HEK293 (cell line): ENCODE results near the gene HMGA1.

Experiments
- CTCF ChIA-PET: fragments of 350-600 bp; formaldehyde crosslinking; extraction: SDS; loops from one replicate; lab custom pipeline; 2021; ENCODE audit warnings: antibody characterized with exemption; lab: Yijun Ruan, JAX
- POLR2A ChIA-PET: fragments of 300-600 bp; formaldehyde crosslinking; extraction: SDS; loops from one replicate; lab custom pipeline; 2020; ENCODE audit warnings: antibody characterized with exemption, inconsistent platforms; lab: Yijun Ruan, JAX
- H3K27ac ChIP-seq: fragments of 200-500 bp; sonication (Bioruptor generic); 2 replicates; pipeline ENCODE4 v1.5.1; 2014; ENCODE audit warnings: low read depth, low read length, control low read depth, inconsistent platforms; ENCODE audit errors: extremely low read depth
- H3K36me3 ChIP-seq, 2 experiments: fragments of 200-500 bp in 1 of 2; sonication (Bioruptor generic) in 1 of 2; 1 replicate in 1 of 2; 2 replicates in 1 of 2; pipeline ENCODE4 v1.5.1; 2014 to 2017; ENCODE audit warnings: inconsistent platforms in 2 of 2, low read length in 2 of 2; ENCODE audit not compliant: control insufficient read depth in 2 of 2, insufficient read depth in 1 of 2
- H3K4me1 ChIP-seq: fragments of 200-500 bp; sonication (Bioruptor generic); 2 replicates; pipeline ENCODE4 v1.5.1; 2014; ENCODE audit warnings: mild to moderate bottlenecking, low read length, inconsistent platforms; ENCODE audit not compliant: control insufficient read depth, insufficient read depth
- H3K4me3 ChIP-seq: 2 replicates; pipeline ENCODE4 v1.5.1; 2011; ENCODE audit warnings: low read depth, mild to moderate bottlenecking, control low read depth, low read length, moderate library complexity
- H3K9me3 ChIP-seq: fragments of 200-500 bp; sonication (Bioruptor generic); 2 replicates; pipeline ENCODE4 v1.5.1; 2014; ENCODE audit warnings: low read depth, low read length, inconsistent platforms; ENCODE audit not compliant: control insufficient read depth, insufficient read depth
- BCL11B ChIP-seq: fragments of 450-650 bp; formaldehyde crosslinking; IDR thresholded peaks from 2 replicates; pipeline ENCODE4 v1.5.1; 2016; ENCODE audit warnings: low read depth, missing biosample characterization, missing genetic modification characterization
- HOXA7 ChIP-seq: sonication (generic); formaldehyde crosslinking; IDR thresholded peaks from 2 replicates; pipeline ENCODE4 v1.8.1; 2022; ENCODE audit warnings: missing genetic modification reagents, borderline replicate concordance
- KLF16 ChIP-seq: fragments of 450-650 bp; formaldehyde crosslinking; IDR thresholded peaks from 2 replicates; pipeline ENCODE4 v1.5.1; 2017; ENCODE audit warnings: missing biosample characterization, missing genetic modification characterization
- KLF17 ChIP-seq: fragments of 450-650 bp; formaldehyde crosslinking; IDR thresholded peaks from 2 replicates; pipeline ENCODE4 v1.5.1; 2016; ENCODE audit warnings: missing biosample characterization, missing genetic modification characterization
- OSR2 ChIP-seq: fragments of 450-650 bp; formaldehyde crosslinking; IDR thresholded peaks from 2 replicates; pipeline ENCODE4 v1.5.1; 2016; ENCODE audit warnings: missing biosample characterization, missing genetic modification characterization
- ZBTB48 ChIP-seq: fragments of 450-650 bp; formaldehyde crosslinking; IDR thresholded peaks from 2 replicates; pipeline ENCODE4 v1.5.1; 2016; ENCODE audit warnings: missing biosample characterization, missing genetic modification characterization
- ZBTB6 ChIP-seq: fragments of 450-650 bp; formaldehyde crosslinking; IDR thresholded peaks from 2 replicates; pipeline ENCODE4 v1.5.1; 2017; ENCODE audit warnings: missing biosample characterization, missing genetic modification characterization
- ZEB2 ChIP-seq: fragments of 450-650 bp; formaldehyde crosslinking; IDR thresholded peaks from 2 replicates; pipeline ENCODE4 v1.5.1; 2016; ENCODE audit warnings: missing biosample characterization, missing genetic modification characterization
- ZFP3 ChIP-seq: fragments of 450-650 bp; formaldehyde crosslinking; IDR thresholded peaks from 2 replicates; pipeline ENCODE4 v1.5.1; 2016; ENCODE audit warnings: low read depth, missing biosample characterization, missing genetic modification characterization
- ZNF133 ChIP-seq: fragments of 450-650 bp; formaldehyde crosslinking; IDR thresholded peaks from 2 replicates; pipeline ENCODE4 v1.5.1; 2016; ENCODE audit warnings: missing biosample characterization, missing genetic modification characterization
- ZNF169 ChIP-seq: fragments of 450-650 bp; formaldehyde crosslinking; IDR thresholded peaks from 2 replicates; pipeline ENCODE4 v1.5.1; 2016; ENCODE audit warnings: missing biosample characterization, missing genetic modification characterization
- ZNF266 ChIP-seq: fragments of 450-650 bp; formaldehyde crosslinking; IDR thresholded peaks from 2 replicates; pipeline ENCODE4 v1.5.1; 2016; ENCODE audit warnings: missing biosample characterization, missing genetic modification characterization, low read depth
- ZNF302 ChIP-seq: fragments of 450-650 bp; formaldehyde crosslinking; IDR thresholded peaks from 2 replicates; pipeline ENCODE4 v1.5.1; 2016; ENCODE audit warnings: missing biosample characterization, missing genetic modification characterization, low read depth
- ZNF335 ChIP-seq: fragments of 450-650 bp; formaldehyde crosslinking; conservative IDR thresholded peaks from 2 replicates; pipeline ENCODE4 v1.5.1; 2016; ENCODE audit warnings: missing biosample characterization, missing genetic modification characterization
- ZNF37A ChIP-seq: fragments of 450-650 bp; IDR thresholded peaks from 2 replicates; pipeline ENCODE4 v1.5.1; 2018; ENCODE audit warnings: missing biosample characterization, missing genetic modification characterization
- ZNF394 ChIP-seq: fragments of 450-650 bp; formaldehyde crosslinking; IDR thresholded peaks from 2 replicates; pipeline ENCODE4 v1.5.1; 2016; ENCODE audit warnings: missing biosample characterization, missing genetic modification characterization, mild to moderate bottlenecking, moderate library complexity, borderline replicate concordance
- ZNF473 ChIP-seq: fragments of 450-650 bp; formaldehyde crosslinking; IDR thresholded peaks from 2 replicates; pipeline ENCODE4 v1.5.1; 2017; ENCODE audit warnings: missing biosample characterization, missing genetic modification characterization
- ZNF488 ChIP-seq: fragments of 450-650 bp; formaldehyde crosslinking; IDR thresholded peaks from 2 replicates; pipeline ENCODE4 v1.5.1; 2016; ENCODE audit warnings: missing biosample characterization, missing genetic modification characterization
- ZNF529 ChIP-seq: fragments of 450-650 bp; formaldehyde crosslinking; IDR thresholded peaks from 2 replicates; pipeline ENCODE4 v1.5.1; 2017; ENCODE audit warnings: missing genetic modification characterization, missing biosample characterization; ENCODE audit not compliant: insufficient replicate concordance
- ZNF585B ChIP-seq: fragments of 450-650 bp; formaldehyde crosslinking; IDR thresholded peaks from 2 replicates; pipeline ENCODE4 v1.5.1; 2016; ENCODE audit warnings: missing biosample characterization, missing genetic modification characterization
- ZNF621 ChIP-seq: fragments of 450-650 bp; formaldehyde crosslinking; IDR thresholded peaks from 2 replicates; pipeline ENCODE4 v1.5.1; 2017; ENCODE audit warnings: missing biosample characterization, missing genetic modification characterization
- ZNF785 ChIP-seq: fragments of 450-650 bp; formaldehyde crosslinking; IDR thresholded peaks from 2 replicates; pipeline ENCODE4 v1.5.1; 2016; ENCODE audit warnings: missing biosample characterization, missing genetic modification characterization
- ZSCAN30 ChIP-seq: fragments of 450-650 bp; IDR thresholded peaks from 2 replicates; pipeline ENCODE4 v1.5.1; 2018; ENCODE audit warnings: missing biosample characterization, mild to moderate bottlenecking, missing genetic modification characterization, moderate library complexity
- TF ChIP-seq, protein P1 (sequence below): fragments of 450-650 bp; formaldehyde crosslinking; IDR thresholded peaks from 2 replicates; pipeline ENCODE4 v1.5.1; 2016; ENCODE audit warnings: missing biosample characterization, missing genetic modification characterization
- TF ChIP-seq, protein P2 (sequence below): fragments of 450-650 bp; formaldehyde crosslinking; IDR thresholded peaks from 2 replicates; pipeline ENCODE4 v1.5.1; 2016; ENCODE audit warnings: missing biosample characterization, missing genetic modification characterization

The HMGA1 gene

DNA sequence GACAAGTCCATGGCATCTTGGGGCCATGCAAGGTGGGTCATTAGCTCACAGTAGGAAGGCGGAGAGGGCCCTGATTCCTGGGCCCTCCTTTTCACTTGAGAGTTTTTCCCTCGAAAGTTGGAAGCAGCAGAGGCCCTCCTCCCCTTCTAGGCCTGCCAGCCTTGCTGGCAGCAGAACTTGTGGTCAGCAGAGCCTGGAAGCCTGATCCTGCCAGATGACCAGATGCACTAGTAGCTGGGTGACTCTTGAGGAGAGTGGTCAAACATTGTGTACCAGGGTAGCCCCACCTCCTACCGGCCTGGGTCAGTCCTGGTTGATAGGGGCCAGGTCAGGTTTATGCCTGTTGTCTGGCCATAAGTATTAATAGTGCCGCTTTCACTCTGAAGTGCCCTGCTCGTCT is 3.8 kb upstream of the HMGA1 start:
- Histone ChIP-seq H3K27ac (no peak overlapping the region), H3K4me1 (no peaks in the 10 kb centered on the region), H3K4me3 (no peak overlapping the region), H3K9me3 (no peaks in the 10 kb centered on the region), H3K36me3 (no peaks in the 10 kb centered on the region)
- CTCF ChIA-PET = interaction anchor here (0.7 to 1.5 kb wide), 3 partner anchors 69 to 946 kb away, joined by 3 to 7 read pairs (median 4); no protein-coding TSS in a partner anchor
- POLR2A ChIA-PET = interaction anchor here (0.7 to 2.0 kb wide), 2 partner anchors 9 to 11 kb away, joined by 7 to 9 read pairs; no protein-coding TSS in a partner anchor
- TF ChIP-seq ZNF785 (tag by site-specific recombination) = no peak
- TF ChIP-seq KLF16 (tag by site-specific recombination) = no peak
- TF ChIP-seq ZNF621 (tag by site-specific recombination) = no peak
- TF ChIP-seq ZNF585B (tag by site-specific recombination) = no peak
- no peak for TF ChIP-seq ZBTB6
- TF ChIP-seq HOXA7 (CRISPR knock-in tag) = no peak
- TF ChIP-seq, protein P1, sequence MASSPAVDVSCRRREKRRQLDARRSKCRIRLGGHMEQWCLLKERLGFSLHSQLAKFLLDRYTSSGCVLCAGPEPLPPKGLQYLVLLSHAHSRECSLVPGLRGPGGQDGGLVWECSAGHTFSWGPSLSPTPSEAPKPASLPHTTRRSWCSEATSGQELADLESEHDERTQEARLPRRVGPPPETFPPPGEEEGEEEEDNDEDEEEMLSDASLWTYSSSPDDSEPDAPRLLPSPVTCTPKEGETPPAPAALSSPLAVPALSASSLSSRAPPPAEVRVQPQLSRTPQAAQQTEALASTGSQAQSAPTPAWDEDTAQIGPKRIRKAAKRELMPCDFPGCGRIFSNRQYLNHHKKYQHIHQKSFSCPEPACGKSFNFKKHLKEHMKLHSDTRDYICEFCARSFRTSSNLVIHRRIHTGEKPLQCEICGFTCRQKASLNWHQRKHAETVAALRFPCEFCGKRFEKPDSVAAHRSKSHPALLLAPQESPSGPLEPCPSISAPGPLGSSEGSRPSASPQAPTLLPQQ (tag by site-specific recombination) = no peak

DNA sequence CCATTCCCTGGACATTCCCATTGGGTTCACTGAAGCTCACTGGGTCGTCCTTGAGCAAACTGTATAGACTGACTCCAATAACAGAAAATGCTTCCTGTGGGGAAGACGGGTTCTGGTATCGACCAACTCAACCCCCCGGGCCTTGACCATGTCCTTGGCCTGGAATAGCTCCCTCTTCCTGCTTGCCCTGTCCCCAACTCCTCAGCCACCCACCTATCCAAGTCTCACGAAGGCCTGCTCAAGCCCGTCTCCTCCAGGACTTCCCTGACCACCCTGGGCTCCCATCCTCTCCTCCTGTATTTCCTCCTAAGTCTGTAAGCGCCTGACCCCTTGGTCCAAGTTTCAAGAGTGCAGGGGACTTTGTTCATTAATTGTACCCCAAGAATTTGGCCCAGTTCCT is 2.8 kb upstream of the HMGA1 start:
- Histone ChIP-seq H3K4me3 (no peak overlapping the region), H3K9me3 (no peaks in the 10 kb centered on the region), H3K36me3 (no peaks in the 10 kb centered on the region), H3K4me1 (peaks cover 3% of the 10 kb centered on the region; the same call in 1 of the 2 replicates), H3K27ac (no peak overlapping the region)
- TF ChIP-seq ZSCAN30 (tag by site-specific recombination) = no peak
- no peak for TF ChIP-seq ZNF473 (tag by site-specific recombination)
- TF ChIP-seq ZNF266 (tag by site-specific recombination) = no peak
- TF ChIP-seq ZNF335 (tag by site-specific recombination) = no peak
- no peak for TF ChIP-seq ZEB2
- TF ChIP-seq ZNF488 = no peak
- no peak for TF ChIP-seq OSR2
- TF ChIP-seq KLF17 (tag by site-specific recombination) = no peak
- TF ChIP-seq ZNF169 (tag by site-specific recombination) = no peak
- ChIA-PET POLR2A (interaction anchor here (2.0 kb wide), 1 partner anchor 10 kb away, joined by 9 read pairs; no protein-coding TSS in a partner anchor), CTCF (interaction anchor here (0.8 to 1.5 kb wide), 2 partner anchors 15 to 70 kb away, joined by 3 to 4 read pairs; partner anchors contain the start of gene SMIM29)

DNA sequence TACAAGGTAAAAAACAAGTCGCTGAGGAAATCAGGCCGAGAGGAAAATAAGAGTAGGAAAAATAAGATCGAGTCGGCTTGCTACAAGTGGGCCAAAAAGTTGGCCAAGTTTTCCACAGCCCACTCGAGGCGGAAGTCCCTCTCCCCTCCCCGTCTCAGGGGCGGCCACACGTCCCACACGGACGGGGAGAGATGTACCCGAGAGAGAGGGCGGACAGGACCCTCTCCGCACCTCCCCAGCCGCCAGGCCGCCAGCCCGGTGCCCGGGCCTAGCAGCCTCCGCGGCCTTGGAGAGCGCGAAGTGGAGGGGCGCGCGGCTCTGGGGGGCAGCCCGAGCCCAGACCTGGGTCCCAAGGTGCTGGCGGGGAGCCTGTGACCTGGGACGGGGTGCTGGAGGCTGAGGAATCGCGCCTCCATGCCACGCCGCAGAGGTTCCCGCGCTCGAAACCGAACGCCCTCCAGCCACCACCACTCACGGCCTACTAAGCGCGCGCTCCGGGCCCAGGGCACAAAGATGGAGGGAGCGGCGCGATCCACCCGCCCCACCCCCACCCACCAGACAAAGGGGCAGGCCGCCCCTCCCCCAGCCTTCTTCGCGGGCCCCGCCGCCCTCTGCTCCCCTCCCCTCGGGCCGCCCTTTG is 1.9 kb upstream of the HMGA1 start:
- ChIA-PET POLR2A (interaction anchor here (2.0 kb wide), 1 partner anchor 11 kb away, joined by 9 read pairs; no protein-coding TSS in a partner anchor), CTCF (no interaction called here)
- Histone ChIP-seq H3K9me3 (no peaks in the 10 kb centered on the region), H3K4me1 (peaks cover 6% of the 10 kb centered on the region; the same call in 1 of the 2 replicates), H3K36me3 (peaks cover 0 to 5% of the 10 kb centered on the region in 2 experiments; a peak in 1 of 3 replicates), H3K27ac (no peak overlapping the region), H3K4me3 (no peak overlapping the region)
- TF ChIP-seq ZNF529 = no peak
- no peak for TF ChIP-seq ZFP3 (tag by site-specific recombination)
- TF ChIP-seq ZNF133 = no peak
- no peak for TF ChIP-seq ZNF302 (tag by site-specific recombination)
- no peak for TF ChIP-seq ZBTB48
- no peak for TF ChIP-seq BCL11B (tag by site-specific recombination)
- TF ChIP-seq, protein P2, sequence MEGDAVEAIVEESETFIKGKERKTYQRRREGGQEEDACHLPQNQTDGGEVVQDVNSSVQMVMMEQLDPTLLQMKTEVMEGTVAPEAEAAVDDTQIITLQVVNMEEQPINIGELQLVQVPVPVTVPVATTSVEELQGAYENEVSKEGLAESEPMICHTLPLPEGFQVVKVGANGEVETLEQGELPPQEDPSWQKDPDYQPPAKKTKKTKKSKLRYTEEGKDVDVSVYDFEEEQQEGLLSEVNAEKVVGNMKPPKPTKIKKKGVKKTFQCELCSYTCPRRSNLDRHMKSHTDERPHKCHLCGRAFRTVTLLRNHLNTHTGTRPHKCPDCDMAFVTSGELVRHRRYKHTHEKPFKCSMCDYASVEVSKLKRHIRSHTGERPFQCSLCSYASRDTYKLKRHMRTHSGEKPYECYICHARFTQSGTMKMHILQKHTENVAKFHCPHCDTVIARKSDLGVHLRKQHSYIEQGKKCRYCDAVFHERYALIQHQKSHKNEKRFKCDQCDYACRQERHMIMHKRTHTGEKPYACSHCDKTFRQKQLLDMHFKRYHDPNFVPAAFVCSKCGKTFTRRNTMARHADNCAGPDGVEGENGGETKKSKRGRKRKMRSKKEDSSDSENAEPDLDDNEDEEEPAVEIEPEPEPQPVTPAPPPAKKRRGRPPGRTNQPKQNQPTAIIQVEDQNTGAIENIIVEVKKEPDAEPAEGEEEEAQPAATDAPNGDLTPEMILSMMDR (tag by site-specific recombination) = no peak
- no peak for TF ChIP-seq ZNF394 (tag by site-specific recombination)
- no peak for TF ChIP-seq KLF17 (tag by site-specific recombination)
- no peak for TF ChIP-seq ZNF37A
